ENCODE data around the gene MAPKAP1.

GRCh38 chr9:125407432-125407973, 299.5 kb downstream of the MAPKAP1 start:
- TF ChIP-seq POLR2A (IDR thresholded peaks at IDR 0.05; ENCODE audit: low read length) (no peak), GATA1 (IDR thresholded peaks at IDR 0.05; ENCODE audit: low read depth, low read length) (no peak)
